ENCODE measurements around the gene DAP3. TPM values are rescaled to one million over a fixed set of nuclear protein-coding genes. Genes with fewer than 3 reads are reported as not detected.

DAP3 gene
- total and polyA plus RNA-seq, 2 of the 13 experiments (the other 11 are each of a cell fraction or from before 2014, with no cell fraction given): 129 to 133 TPM

DNA sequence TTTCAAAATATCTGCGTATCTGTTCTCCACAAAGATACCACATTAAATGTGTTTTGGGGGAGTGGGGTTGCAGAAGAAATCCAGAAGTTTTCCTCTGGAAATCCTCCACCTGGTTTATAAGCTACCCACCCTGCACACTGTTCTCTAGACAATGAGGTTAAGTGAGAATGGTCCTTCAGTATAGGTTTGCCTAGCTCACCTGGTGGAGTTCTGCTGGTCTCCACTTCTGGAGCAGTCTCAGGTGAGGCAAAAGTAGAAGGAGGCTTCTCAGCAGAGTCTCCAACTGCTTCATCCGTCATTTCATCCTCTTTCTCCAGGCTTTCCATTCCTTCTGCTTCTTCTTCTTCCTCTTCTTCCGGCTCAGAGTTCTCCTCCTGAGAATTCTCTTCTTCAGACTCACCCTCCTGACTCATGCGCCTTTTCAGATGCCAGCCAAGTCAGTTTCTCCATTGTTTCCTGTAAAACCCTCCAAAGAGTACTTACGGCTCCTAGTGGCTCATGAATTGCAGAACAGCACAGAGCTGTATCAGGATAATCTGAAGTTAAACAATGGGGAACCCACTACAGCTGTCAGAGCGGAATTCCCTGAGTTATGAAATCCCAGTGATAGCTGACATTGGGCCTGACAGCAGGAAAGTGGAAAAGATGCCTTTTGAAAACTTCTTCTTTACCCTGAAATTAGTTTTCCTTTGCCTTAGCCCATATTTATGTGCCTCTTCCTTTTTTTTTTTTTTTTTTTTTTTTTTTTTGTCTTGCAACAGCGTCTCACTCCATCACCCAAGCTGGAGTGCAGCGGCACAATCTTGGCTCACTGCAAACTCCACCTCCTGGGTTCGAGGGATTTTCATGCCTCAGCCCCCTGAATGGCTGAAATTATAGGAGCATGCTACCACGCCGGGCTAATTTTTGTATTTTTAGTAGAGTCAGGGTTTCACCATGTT is 40.4 kb upstream of the DAP3 start (continued):
- TF ChIP-seq ZNF839 (CRISPR knock-in tag; IDR thresholded peaks at IDR 0.05; ENCODE audit: borderline replicate concordance) (no peak), ZNF251 (CRISPR knock-in tag; IDR thresholded peaks at IDR 0.05) (no peak), MED8 (CRISPR knock-in tag; IDR thresholded peaks at IDR 0.05; ENCODE audit: insufficient replicate concordance) (no peak), RELA (CRISPR knock-in tag; IDR thresholded peaks at IDR 0.05) (peak; percentile 78; the same call in 1 of the 2 replicates), GATAD2A (CRISPR knock-in tag; IDR thresholded peaks at IDR 0.05) (peak; percentile 37; the same call in 1 of the 2 replicates), RORA (CRISPR knock-in tag; IDR thresholded peaks at IDR 0.05) (no peak), ZNF383 (CRISPR knock-in tag; IDR thresholded peaks at IDR 0.05; ENCODE audit: borderline replicate concordance) (no peak)
- TF ChIP-seq, protein P1, sequence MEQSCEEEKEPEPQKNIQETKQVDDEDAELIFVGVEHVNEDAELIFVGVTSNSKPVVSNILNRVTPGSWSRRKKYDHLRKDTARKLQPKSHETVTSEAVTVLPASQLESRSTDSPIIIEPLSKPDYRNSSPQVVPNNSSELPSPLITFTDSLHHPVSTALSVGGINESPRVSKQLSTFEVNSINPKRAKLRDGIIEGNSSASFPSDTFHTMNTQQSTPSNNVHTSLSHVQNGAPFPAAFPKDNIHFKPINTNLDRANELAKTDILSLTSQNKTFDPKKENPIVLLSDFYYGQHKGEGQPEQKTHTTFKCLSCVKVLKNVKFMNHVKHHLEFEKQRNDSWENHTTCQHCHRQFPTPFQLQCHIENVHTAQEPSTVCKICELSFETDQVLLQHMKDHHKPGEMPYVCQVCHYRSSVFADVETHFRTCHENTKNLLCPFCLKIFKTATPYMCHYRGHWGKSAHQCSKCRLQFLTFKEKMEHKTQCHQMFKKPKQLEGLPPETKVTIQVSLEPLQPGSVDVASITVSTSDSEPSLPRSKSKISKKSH (CRISPR knock-in tag; IDR thresholded peaks at IDR 0.05; ENCODE audit: borderline replicate concordance): no peak
- TF ChIP-seq, protein P2, sequence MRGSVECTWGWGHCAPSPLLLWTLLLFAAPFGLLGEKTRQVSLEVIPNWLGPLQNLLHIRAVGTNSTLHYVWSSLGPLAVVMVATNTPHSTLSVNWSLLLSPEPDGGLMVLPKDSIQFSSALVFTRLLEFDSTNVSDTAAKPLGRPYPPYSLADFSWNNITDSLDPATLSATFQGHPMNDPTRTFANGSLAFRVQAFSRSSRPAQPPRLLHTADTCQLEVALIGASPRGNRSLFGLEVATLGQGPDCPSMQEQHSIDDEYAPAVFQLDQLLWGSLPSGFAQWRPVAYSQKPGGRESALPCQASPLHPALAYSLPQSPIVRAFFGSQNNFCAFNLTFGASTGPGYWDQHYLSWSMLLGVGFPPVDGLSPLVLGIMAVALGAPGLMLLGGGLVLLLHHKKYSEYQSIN (CRISPR knock-in tag; IDR thresholded peaks at IDR 0.05; ENCODE audit: borderline replicate concordance): no peak
- TF ChIP-seq, protein P3, sequence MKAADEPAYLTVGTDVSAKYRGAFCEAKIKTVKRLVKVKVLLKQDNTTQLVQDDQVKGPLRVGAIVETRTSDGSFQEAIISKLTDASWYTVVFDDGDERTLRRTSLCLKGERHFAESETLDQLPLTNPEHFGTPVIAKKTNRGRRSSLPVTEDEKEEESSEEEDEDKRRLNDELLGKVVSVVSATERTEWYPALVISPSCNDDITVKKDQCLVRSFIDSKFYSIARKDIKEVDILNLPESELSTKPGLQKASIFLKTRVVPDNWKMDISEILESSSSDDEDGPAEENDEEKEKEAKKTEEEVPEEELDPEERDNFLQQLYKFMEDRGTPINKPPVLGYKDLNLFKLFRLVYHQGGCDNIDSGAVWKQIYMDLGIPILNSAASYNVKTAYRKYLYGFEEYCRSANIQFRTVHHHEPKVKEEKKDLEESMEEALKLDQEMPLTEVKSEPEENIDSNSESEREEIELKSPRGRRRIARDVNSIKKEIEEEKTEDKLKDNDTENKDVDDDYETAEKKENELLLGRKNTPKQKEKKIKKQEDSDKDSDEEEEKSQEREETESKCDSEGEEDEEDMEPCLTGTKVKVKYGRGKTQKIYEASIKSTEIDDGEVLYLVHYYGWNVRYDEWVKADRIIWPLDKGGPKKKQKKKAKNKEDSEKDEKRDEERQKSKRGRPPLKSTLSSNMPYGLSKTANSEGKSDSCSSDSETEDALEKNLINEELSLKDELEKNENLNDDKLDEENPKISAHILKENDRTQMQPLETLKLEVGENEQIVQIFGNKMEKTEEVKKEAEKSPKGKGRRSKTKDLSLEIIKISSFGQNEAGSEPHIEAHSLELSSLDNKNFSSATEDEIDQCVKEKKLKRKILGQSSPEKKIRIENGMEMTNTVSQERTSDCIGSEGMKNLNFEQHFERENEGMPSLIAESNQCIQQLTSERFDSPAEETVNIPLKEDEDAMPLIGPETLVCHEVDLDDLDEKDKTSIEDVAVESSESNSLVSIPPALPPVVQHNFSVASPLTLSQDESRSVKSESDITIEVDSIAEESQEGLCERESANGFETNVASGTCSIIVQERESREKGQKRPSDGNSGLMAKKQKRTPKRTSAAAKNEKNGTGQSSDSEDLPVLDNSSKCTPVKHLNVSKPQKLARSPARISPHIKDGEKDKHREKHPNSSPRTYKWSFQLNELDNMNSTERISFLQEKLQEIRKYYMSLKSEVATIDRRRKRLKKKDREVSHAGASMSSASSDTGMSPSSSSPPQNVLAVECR (CRISPR knock-in tag; IDR thresholded peaks at IDR 0.05; ENCODE audit: borderline replicate concordance): peak; percentile 34; the same call in 1 of the 2 replicates
- TF ChIP-seq, protein P4, sequence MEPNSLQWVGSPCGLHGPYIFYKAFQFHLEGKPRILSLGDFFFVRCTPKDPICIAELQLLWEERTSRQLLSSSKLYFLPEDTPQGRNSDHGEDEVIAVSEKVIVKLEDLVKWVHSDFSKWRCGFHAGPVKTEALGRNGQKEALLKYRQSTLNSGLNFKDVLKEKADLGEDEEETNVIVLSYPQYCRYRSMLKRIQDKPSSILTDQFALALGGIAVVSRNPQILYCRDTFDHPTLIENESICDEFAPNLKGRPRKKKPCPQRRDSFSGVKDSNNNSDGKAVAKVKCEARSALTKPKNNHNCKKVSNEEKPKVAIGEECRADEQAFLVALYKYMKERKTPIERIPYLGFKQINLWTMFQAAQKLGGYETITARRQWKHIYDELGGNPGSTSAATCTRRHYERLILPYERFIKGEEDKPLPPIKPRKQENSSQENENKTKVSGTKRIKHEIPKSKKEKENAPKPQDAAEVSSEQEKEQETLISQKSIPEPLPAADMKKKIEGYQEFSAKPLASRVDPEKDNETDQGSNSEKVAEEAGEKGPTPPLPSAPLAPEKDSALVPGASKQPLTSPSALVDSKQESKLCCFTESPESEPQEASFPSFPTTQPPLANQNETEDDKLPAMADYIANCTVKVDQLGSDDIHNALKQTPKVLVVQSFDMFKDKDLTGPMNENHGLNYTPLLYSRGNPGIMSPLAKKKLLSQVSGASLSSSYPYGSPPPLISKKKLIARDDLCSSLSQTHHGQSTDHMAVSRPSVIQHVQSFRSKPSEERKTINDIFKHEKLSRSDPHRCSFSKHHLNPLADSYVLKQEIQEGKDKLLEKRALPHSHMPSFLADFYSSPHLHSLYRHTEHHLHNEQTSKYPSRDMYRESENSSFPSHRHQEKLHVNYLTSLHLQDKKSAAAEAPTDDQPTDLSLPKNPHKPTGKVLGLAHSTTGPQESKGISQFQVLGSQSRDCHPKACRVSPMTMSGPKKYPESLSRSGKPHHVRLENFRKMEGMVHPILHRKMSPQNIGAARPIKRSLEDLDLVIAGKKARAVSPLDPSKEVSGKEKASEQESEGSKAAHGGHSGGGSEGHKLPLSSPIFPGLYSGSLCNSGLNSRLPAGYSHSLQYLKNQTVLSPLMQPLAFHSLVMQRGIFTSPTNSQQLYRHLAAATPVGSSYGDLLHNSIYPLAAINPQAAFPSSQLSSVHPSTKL (CRISPR knock-in tag; IDR thresholded peaks at IDR 0.05): peak; percentile 69
- TF ChIP-seq, protein P5, sequence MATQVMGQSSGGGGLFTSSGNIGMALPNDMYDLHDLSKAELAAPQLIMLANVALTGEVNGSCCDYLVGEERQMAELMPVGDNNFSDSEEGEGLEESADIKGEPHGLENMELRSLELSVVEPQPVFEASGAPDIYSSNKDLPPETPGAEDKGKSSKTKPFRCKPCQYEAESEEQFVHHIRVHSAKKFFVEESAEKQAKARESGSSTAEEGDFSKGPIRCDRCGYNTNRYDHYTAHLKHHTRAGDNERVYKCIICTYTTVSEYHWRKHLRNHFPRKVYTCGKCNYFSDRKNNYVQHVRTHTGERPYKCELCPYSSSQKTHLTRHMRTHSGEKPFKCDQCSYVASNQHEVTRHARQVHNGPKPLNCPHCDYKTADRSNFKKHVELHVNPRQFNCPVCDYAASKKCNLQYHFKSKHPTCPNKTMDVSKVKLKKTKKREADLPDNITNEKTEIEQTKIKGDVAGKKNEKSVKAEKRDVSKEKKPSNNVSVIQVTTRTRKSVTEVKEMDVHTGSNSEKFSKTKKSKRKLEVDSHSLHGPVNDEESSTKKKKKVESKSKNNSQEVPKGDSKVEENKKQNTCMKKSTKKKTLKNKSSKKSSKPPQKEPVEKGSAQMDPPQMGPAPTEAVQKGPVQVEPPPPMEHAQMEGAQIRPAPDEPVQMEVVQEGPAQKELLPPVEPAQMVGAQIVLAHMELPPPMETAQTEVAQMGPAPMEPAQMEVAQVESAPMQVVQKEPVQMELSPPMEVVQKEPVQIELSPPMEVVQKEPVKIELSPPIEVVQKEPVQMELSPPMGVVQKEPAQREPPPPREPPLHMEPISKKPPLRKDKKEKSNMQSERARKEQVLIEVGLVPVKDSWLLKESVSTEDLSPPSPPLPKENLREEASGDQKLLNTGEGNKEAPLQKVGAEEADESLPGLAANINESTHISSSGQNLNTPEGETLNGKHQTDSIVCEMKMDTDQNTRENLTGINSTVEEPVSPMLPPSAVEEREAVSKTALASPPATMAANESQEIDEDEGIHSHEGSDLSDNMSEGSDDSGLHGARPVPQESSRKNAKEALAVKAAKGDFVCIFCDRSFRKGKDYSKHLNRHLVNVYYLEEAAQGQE (IDR thresholded peaks at IDR 0.05; ENCODE audit: borderline replicate concordance in 1 of 2, low read depth in 1 of 2, low read length in 2 of 2): no peak
